WTC11 (cell line): Measurements from ENCODE around the gene RTN4RL1. TPM values are rescaled to one million over a fixed set of nuclear protein-coding genes. Genes with fewer than 3 reads are reported as not detected.
A peak's percentile ranks its signal among the peaks of the same experiment; 100 is the strongest.

ENCODE experiments used
- ATAC-seq: fragments of 200-7000 bp; cut with Tn5 transposase; 2 replicates; pipeline ENCODE4 v1.10.0; 2021; ENCODE audit warnings: mild to moderate bottlenecking, moderate library complexity
- CTCF ChIA-PET: fragments of 300-600 bp; sonication (Branson Sonifier 250); formaldehyde crosslinking; loops from one replicate; lab custom pipeline; 2021; ENCODE audit warnings: antibody characterized with exemption; lab: Charles Lee
- POLR2A ChIA-PET: fragments of 350-600 bp; sonication (Branson Sonifier 250); formaldehyde crosslinking; loops from one replicate; lab custom pipeline; 2021; ENCODE audit warnings: antibody characterized with exemption; lab: Charles Lee
- DNase-seq: peaks from one replicate; pipeline ENCODE4 v3.0.0; 2021; ENCODE audit warnings: low spot score
- H3K27ac Mint-ChIP-seq: 2 replicates; pipeline ENCODE4 v1.8.0; 2021; ENCODE audit warnings: mixed read lengths
- H3K27me3 Mint-ChIP-seq: 2 replicates; pipeline ENCODE4 v1.8.0; 2021; ENCODE audit warnings: low read depth, mild to moderate bottlenecking, moderate library complexity, mixed read lengths
- H3K36me3 Mint-ChIP-seq: 2 replicates; pipeline ENCODE4 v1.8.0; 2021; ENCODE audit warnings: mixed read lengths
- H3K4me1 Mint-ChIP-seq: 2 replicates; pipeline ENCODE4 v1.8.0; 2022; ENCODE audit warnings: mixed read lengths
- H3K4me3 Mint-ChIP-seq: 2 replicates; pipeline ENCODE4 v1.8.0; 2021; ENCODE audit warnings: mild to moderate bottlenecking, moderate library complexity, mixed read lengths
- H3K9me3 Mint-ChIP-seq: 2 replicates; pipeline ENCODE4 v1.8.0; 2021; ENCODE audit warnings: mixed read lengths
- AFF4 ChIP-seq: sonication (generic); formaldehyde crosslinking; IDR thresholded peaks from 2 replicates; pipeline ENCODE4 v1.8.1; 2023; ENCODE audit warnings: mild to moderate bottlenecking, missing genetic modification reagents, borderline replicate concordance
- ARID4B ChIP-seq: sonication (generic); formaldehyde crosslinking; IDR thresholded peaks from 2 replicates; pipeline ENCODE4 v1.8.0; 2023; ENCODE audit warnings: missing genetic modification reagents, mild to moderate bottlenecking, borderline replicate concordance
- ATF3 ChIP-seq: sonication (generic); formaldehyde crosslinking; conservative IDR thresholded peaks from 2 replicates; pipeline ENCODE4 v1.8.1; 2022; ENCODE audit warnings: mild to moderate bottlenecking, missing genetic modification reagents
- E2F1 ChIP-seq: sonication (generic); formaldehyde crosslinking; IDR thresholded peaks from 2 replicates; pipeline ENCODE4 v1.8.0; 2022; ENCODE audit warnings: mild to moderate bottlenecking, missing genetic modification reagents
- E2F5 ChIP-seq: sonication (generic); formaldehyde crosslinking; IDR thresholded peaks from 2 replicates; pipeline ENCODE4 v1.8.1; 2022; ENCODE audit warnings: mild to moderate bottlenecking, moderate library complexity, missing genetic modification reagents
- FOXJ3 ChIP-seq: sonication (generic); formaldehyde crosslinking; IDR thresholded peaks from 2 replicates; pipeline ENCODE4 v1.9.0; 2021; ENCODE audit warnings: missing genetic modification reagents, mild to moderate bottlenecking, borderline replicate concordance
- GRHL2 ChIP-seq: fragments of 250-450 bp; sonication (Bioruptor Pico); IDR thresholded peaks from 2 replicates; pipeline ENCODE4 v1.8.0; 2022; ENCODE audit warnings: mild to moderate bottlenecking, moderate library complexity; ENCODE audit not compliant: insufficient replicate concordance, severe bottlenecking
- GTF2I ChIP-seq: fragments of 250-450 bp; sonication (Bioruptor Pico); conservative IDR thresholded peaks from 2 replicates; pipeline ENCODE4 v1.4.0; 2021; ENCODE audit warnings: mild to moderate bottlenecking
- HMGA2 ChIP-seq: fragments of 250-450 bp; sonication (Bioruptor Pico); IDR thresholded peaks from 2 replicates; pipeline ENCODE4 v1.4.0; 2021; ENCODE audit warnings: mild to moderate bottlenecking, moderate library complexity
- KAT7 ChIP-seq: sonication (generic); formaldehyde crosslinking; IDR thresholded peaks from 2 replicates; pipeline ENCODE4 v1.8.1; 2023; ENCODE audit warnings: missing genetic modification reagents, mild to moderate bottlenecking, borderline replicate concordance
- NR3C1 ChIP-seq: sonication (generic); formaldehyde crosslinking; conservative IDR thresholded peaks from 2 replicates; pipeline ENCODE4 v1.8.1; 2023; ENCODE audit warnings: low read depth, mild to moderate bottlenecking, missing genetic modification reagents
- SOX15 ChIP-seq: fragments of 250-450 bp; sonication (Bioruptor Pico); IDR thresholded peaks from 2 replicates; pipeline ENCODE4 v1.9.0; 2021; ENCODE audit warnings: mild to moderate bottlenecking
- ZNF396 ChIP-seq: fragments of 250-450 bp; sonication (Bioruptor Pico); IDR thresholded peaks from 2 replicates; pipeline ENCODE4 v1.8.0; 2021; ENCODE audit warnings: mild to moderate bottlenecking, moderate library complexity, borderline replicate concordance
- total RNA-seq: library from RNA; stranded (reverse); gene quantifications from 3 replicates; pipeline ENCODE4 v1.2.3, GENCODE V29; 2021

RTN4RL1 gene
- total RNA-seq, 1 experiment from 2014 or later = 0.72 TPM

GRCh38 chr17:1933875-1934715, 91.0 kb downstream of the RTN4RL1 start:
- Mint-ChIP-seq H3K4me1 (0 out of 2 replicates have a peak, but pooled peaks cover 2% of the 10 kb centered on the region), H3K36me3 (no peaks in the 10 kb centered on the region), H3K27ac (no peak overlapping the region; the same call in 1 of the 2 replicates), H3K27me3 (peaks cover 16% of the 10 kb centered on the region), H3K4me3 (no peak overlapping the region), H3K9me3 (no peaks in the 10 kb centered on the region)
- no peak for TF ChIP-seq E2F1
- TF ChIP-seq GRHL2 (CRISPR knock-in tag) = no peak
- no peak for TF ChIP-seq E2F5 (CRISPR knock-in tag)
- TF ChIP-seq HMGA2 (CRISPR knock-in tag) = no peak
- ChIA-PET CTCF (no interaction called here), POLR2A (no interaction called here)
- ATAC-seq = no peak
- DNase-seq = no peak

- Mint-ChIP-seq H3K4me1 (0 out of 2 replicates have a peak, but pooled peaks cover 2% of the 10 kb centered on the region), H3K9me3 (no peaks in the 10 kb centered on the region), H3K36me3 (no peaks in the 10 kb centered on the region), H3K27me3 (peaks cover 16% of the 10 kb centered on the region), H3K4me3 (peak overlapping the region; percentile 47), H3K27ac (no peak overlapping the region)
- ChIA-PET CTCF (interaction anchor here (0.6 to 2.6 kb wide), 20 partner anchors 10 to 313 kb away, joined by 3 to 19 read pairs (median 4); partner anchors contain the start of genes OVCA2 and RTN4RL1), POLR2A (interaction anchor here (0.9 to 1.3 kb wide), 2 partner anchors 68 to 91 kb away, joined by 3 read pairs; no protein-coding TSS in a partner anchor)
- ATAC-seq (peak; percentile 91), DNase-seq (peak; percentile 73)
- no peak for TF ChIP-seq ARID4B (CRISPR knock-in tag)
- peak; percentile 93; the same call in 1 of the 2 replicates for TF ChIP-seq GTF2I (CRISPR knock-in tag)
Measured at GRCh38 chr17:1931844-1932579, 93.1 kb downstream of the RTN4RL1 start.

GRCh38 chr17:1930337-1930645, 94.8 kb downstream of the RTN4RL1 start:
- H3K27ac Mint-ChIP-seq = no peak overlapping the region
- CTCF ChIA-PET = interaction anchor here (0.6 to 1.2 kb wide), 6 partner anchors 9 to 314 kb away, joined by 3 to 4 read pairs (median 3); no protein-coding TSS in a partner anchor
- no peak overlapping the region for H3K4me3 Mint-ChIP-seq
- no peaks in the 10 kb centered on the region for H3K9me3 Mint-ChIP-seq
- no peaks in the 10 kb centered on the region for H3K36me3 Mint-ChIP-seq
- 0 out of 2 replicates have a peak, but pooled peaks cover 2% of the 10 kb centered on the region for H3K4me1 Mint-ChIP-seq
- no peak for DNase-seq
- ATAC-seq = no peak
- H3K27me3 Mint-ChIP-seq = peaks cover 16% of the 10 kb centered on the region
- POLR2A ChIA-PET = no interaction called here
- TF ChIP-seq FOXJ3 (no peak), ZNF396 (CRISPR knock-in tag) (no peak), SOX15 (no peak), NR3C1 (CRISPR knock-in tag) (no peak), E2F5 (CRISPR knock-in tag) (no peak), ATF3 (no peak), KAT7 (CRISPR knock-in tag) (no peak), AFF4 (CRISPR knock-in tag) (no peak), E2F1 (no peak)
